ENCODE measurements around the gene CAND1.
A peak's percentile ranks its signal among the peaks of the same experiment; 100 is the strongest.

Gene CAND1

DNA sequence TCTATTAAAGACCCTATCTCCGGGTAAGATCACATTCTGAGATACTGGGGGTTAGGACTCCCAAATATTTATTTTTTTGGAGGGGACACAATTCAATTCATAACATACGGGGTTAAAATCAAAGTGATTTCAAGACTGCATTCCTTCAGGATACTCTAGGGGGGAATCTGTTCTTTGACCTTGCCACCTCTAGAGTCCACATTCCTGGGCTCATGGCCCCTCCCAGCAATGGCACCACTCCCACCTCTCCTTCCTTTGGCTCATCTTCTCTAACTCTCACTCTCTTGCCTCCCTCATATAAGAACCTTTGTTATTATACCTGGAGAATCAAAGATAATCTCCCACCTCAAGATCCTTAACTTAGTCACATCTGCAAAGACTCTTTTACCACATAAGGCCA is 79.5 kb downstream of the CAND1 start:
- no peak for DNase-seq (ENCODE audit: low read depth)
- TF ChIP-seq, protein P1, sequence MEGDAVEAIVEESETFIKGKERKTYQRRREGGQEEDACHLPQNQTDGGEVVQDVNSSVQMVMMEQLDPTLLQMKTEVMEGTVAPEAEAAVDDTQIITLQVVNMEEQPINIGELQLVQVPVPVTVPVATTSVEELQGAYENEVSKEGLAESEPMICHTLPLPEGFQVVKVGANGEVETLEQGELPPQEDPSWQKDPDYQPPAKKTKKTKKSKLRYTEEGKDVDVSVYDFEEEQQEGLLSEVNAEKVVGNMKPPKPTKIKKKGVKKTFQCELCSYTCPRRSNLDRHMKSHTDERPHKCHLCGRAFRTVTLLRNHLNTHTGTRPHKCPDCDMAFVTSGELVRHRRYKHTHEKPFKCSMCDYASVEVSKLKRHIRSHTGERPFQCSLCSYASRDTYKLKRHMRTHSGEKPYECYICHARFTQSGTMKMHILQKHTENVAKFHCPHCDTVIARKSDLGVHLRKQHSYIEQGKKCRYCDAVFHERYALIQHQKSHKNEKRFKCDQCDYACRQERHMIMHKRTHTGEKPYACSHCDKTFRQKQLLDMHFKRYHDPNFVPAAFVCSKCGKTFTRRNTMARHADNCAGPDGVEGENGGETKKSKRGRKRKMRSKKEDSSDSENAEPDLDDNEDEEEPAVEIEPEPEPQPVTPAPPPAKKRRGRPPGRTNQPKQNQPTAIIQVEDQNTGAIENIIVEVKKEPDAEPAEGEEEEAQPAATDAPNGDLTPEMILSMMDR (IDR thresholded peaks at IDR 0.05; ENCODE audit: control insufficient read depth, extremely low read depth, insufficient read depth), result no peak
- H3K4me3 ChIP-seq (ENCODE audit: low read depth, low read length), result no peak overlapping the region

DNA sequence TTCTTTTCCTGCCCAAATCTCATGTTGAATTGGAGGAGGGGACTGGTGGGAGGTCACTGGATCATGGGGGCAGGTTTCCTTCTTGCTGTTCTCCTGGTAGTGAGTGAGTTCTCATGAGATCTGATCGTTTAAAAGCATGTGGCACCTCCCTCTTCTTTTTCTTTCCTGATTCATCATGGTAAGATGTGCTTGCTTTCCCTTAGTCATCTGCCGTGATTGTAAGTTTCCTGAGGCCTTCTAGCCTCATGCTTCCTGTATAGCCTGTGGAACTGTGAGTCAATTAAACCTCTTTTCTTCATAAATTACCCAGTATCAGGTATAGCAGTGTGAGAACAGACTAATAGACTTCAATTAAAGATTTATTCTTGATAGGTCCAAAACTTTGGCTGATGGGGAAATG is 83.5 kb downstream of the CAND1 start:
- DNase-seq (ENCODE audit: low read depth), result no peak
- no peak overlapping the region for H3K4me3 ChIP-seq (ENCODE audit: low read depth, low read length)
- TF ChIP-seq, protein P1 (IDR thresholded peaks at IDR 0.05; ENCODE audit: control insufficient read depth, extremely low read depth, insufficient read depth), result no peak

GRCh38 chr12:67354322-67354721 is 85.2 kb downstream of the CAND1 start:
- TF ChIP-seq, protein P1 (IDR thresholded peaks at IDR 0.05; ENCODE audit: control insufficient read depth, extremely low read depth, insufficient read depth), result no peak
- no peak overlapping the region for H3K4me3 ChIP-seq (ENCODE audit: low read depth, low read length)
- DNase-seq (ENCODE audit: low read depth), result no peak

- no peak overlapping the region for H3K4me3 ChIP-seq (ENCODE audit: low read depth, low read length)
- no peak for DNase-seq (ENCODE audit: low read depth)
- TF ChIP-seq, protein P1 (IDR thresholded peaks at IDR 0.05; ENCODE audit: control insufficient read depth, extremely low read depth, insufficient read depth), result 0 out of 2 replicates have a peak, but pooled peaks have one; percentile 6
Measured at GRCh38 chr12:67354966-67355365, 85.8 kb downstream of the CAND1 start.

GRCh38 chr12:67355428-67356379 is 86.5 kb downstream of the CAND1 start:
- peak; percentile 36 for DNase-seq (ENCODE audit: low read depth)
- no peak overlapping the region for H3K4me3 ChIP-seq (ENCODE audit: low read depth, low read length)
- TF ChIP-seq, protein P1 (IDR thresholded peaks at IDR 0.05; ENCODE audit: control insufficient read depth, extremely low read depth, insufficient read depth), result peak; percentile 41

DNA sequence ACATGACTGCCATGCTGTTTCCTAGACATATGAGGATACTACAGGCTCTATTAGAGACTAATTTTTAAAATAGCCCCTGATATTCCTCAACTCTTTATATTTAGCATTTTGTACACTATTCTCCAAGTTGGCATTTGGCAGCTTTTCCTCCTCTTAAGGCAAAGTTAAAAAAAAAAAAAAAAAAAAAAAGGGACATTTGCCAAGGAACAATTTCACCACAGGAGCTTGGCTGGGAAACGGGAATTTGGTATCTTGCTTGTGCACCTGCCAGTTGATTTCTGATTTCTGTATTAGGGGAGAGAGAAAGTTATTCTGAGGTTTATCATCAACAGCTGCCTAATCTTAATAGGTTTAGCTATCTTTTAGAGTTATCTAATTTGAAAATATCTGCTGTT is 87.2 kb downstream of the CAND1 start:
- peak; percentile 10 for DNase-seq (ENCODE audit: low read depth)
- TF ChIP-seq, protein P1 (IDR thresholded peaks at IDR 0.05; ENCODE audit: control insufficient read depth, extremely low read depth, insufficient read depth), result no peak
- H3K4me3 ChIP-seq (ENCODE audit: low read depth, low read length), result no peak overlapping the region
